ENCODE measurements around the gene MTARC1.

MTARC1 gene

DNA sequence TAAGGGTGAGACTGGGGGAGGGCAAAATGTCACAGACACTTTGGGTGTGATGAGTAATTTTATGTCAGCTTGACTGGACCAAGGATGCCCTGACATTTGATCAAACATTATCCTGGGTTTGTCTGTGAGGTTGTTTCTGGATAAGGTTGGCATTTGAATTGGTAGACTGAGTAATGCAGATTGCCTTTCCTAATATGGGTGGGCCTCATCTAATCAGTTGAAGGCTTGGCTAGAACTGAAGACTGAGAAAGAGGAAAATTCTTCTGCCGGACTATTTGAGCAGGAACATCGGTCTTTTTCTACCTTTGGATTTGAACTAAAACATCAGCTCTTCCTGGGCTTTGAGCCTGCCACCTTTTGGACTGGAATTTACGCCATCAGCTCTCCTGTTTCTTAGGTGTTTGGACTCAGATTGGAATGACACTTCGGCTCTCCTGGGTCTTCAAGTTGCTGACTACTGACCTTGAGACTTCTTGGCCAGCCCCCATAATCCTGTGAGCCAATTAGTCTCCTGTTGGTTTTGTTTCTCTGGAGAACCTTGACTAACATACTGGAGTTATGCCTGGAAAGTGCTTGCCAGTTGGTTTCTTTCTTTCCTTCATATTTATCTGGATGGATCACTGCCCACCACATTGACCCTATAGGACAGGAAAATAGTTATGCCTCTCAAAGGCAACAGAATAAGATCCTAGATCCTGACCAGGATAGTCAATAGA is 47.6 kb downstream of the MTARC1 start:
- no peak for DNase-seq

Data from NCI-H2171 (cell line).